Neural progenitor cell (in vitro differentiated cells): Measurements from ENCODE around the gene PSORS1C2. TPM values are rescaled to one million over a fixed set of nuclear protein-coding genes. Genes with fewer than 3 reads are reported as not detected.

ENCODE experiments used
- DNase-seq: peaks from one replicate; pipeline ENCODE4 v3.0.0-alpha.2; 2016; ENCODE audit warnings: low spot score
- H2AFZ ChIP-seq: fragments of 200-600 bp; sonication (generic); replicated peaks from 2 replicates; pipeline ENCODE4 v1.6.1; 2016; ENCODE audit warnings: antibody characterized with exemption
- H3F3A ChIP-seq: fragments of 200-600 bp; sonication (generic); 2 replicates; pipeline ENCODE4 v1.6.1; 2016; ENCODE audit warnings: antibody characterized with exemption, low read depth
- H3K27ac ChIP-seq: fragments of 200-600 bp; sonication (generic); 2 replicates; pipeline ENCODE4 v1.5.1; 2016; ENCODE audit warnings: mild to moderate bottlenecking
- H3K27me3 ChIP-seq: fragments of 200-600 bp; sonication (generic); 2 replicates; pipeline ENCODE4 v1.6.1; 2016; ENCODE audit warnings: mild to moderate bottlenecking, moderate library complexity
- H3K36me3 ChIP-seq: fragments of 200-600 bp; sonication (generic); 2 replicates; pipeline ENCODE4 v1.5.1; 2016
- H3K4me1 ChIP-seq: fragments of 200-600 bp; sonication (generic); 2 replicates; pipeline ENCODE4 v1.6.1; 2016; ENCODE audit warnings: mixed run types
- H3K4me2 ChIP-seq: fragments of 200-600 bp; sonication (generic); 2 replicates; pipeline ENCODE4 v1.6.1; 2016
- H3K4me3 ChIP-seq: fragments of 200-600 bp; sonication (generic); 2 replicates; pipeline ENCODE4 v1.5.1; 2016
- H3K79me2 ChIP-seq: fragments of 200-600 bp; sonication (generic); 2 replicates; pipeline ENCODE4 v1.6.1; 2016; ENCODE audit warnings: low read depth
- H3K9ac ChIP-seq: fragments of 200-600 bp; sonication (generic); 2 replicates; pipeline ENCODE4 v1.6.1; 2016
- H3K9me3 ChIP-seq: fragments of 200-600 bp; sonication (generic); 2 replicates; pipeline ENCODE4 v1.5.1; 2016; ENCODE audit warnings: low read depth
- H4K20me1 ChIP-seq: fragments of 200-600 bp; sonication (generic); 2 replicates; pipeline ENCODE4 v1.6.1; 2016; ENCODE audit warnings: low read depth
- H3K27ac Mint-ChIP-seq: 3 replicates; pipeline ENCODE4 v1.8.0; 2021; ENCODE audit warnings: mixed read lengths
- H3K27me3 Mint-ChIP-seq: 2 replicates; pipeline ENCODE4 v1.8.0; 2022; ENCODE audit warnings: low read depth, mild to moderate bottlenecking, inconsistent platforms, moderate library complexity, mixed read lengths; ENCODE audit not compliant: insufficient read depth
- H3K36me3 Mint-ChIP-seq: 3 replicates; pipeline ENCODE4 v1.8.0; 2021; ENCODE audit warnings: mixed read lengths
- H3K4me1 Mint-ChIP-seq: 3 replicates; pipeline ENCODE4 v1.8.0; 2021; ENCODE audit warnings: mixed read lengths
- H3K4me3 Mint-ChIP-seq: 3 replicates; pipeline ENCODE4 v1.8.0; 2021; ENCODE audit warnings: mild to moderate bottlenecking, moderate library complexity, mixed read lengths
- H3K9me3 Mint-ChIP-seq: 3 replicates; pipeline ENCODE4 v1.8.0; 2020; ENCODE audit warnings: mixed read lengths
- EZH2 ChIP-seq: fragments of 200-600 bp; sonication (generic); IDR thresholded peaks from 2 replicates; pipeline ENCODE4 v1.6.1; 2017; ENCODE audit warnings: antibody characterized with exemption, mild to moderate bottlenecking, moderate library complexity
- EZH2phosphoT487 ChIP-seq: fragments of 200-600 bp; sonication (generic); IDR thresholded peaks from 2 replicates; pipeline ENCODE4 v1.6.1; 2017; ENCODE audit warnings: antibody characterized with exemption
- total RNA-seq: library from RNA; depleted of rRNA; stranded (reverse); fragments of >200 nt; gene quantifications from 2 replicates; pipeline ENCODE4 v1.2.3, GENCODE V29; 2015; ENCODE audit warnings: low replicate concordance
- TF ChIP-seq, protein P1 (sequence below): fragments of 200-600 bp; sonication (generic); IDR thresholded peaks from 2 replicates; pipeline ENCODE4 v1.5.1; 2017; ENCODE audit warnings: antibody characterized with exemption, mild to moderate bottlenecking

The PSORS1C2 gene
- total RNA-seq, 1 donor from 2014 or later, result not detected

DNA sequence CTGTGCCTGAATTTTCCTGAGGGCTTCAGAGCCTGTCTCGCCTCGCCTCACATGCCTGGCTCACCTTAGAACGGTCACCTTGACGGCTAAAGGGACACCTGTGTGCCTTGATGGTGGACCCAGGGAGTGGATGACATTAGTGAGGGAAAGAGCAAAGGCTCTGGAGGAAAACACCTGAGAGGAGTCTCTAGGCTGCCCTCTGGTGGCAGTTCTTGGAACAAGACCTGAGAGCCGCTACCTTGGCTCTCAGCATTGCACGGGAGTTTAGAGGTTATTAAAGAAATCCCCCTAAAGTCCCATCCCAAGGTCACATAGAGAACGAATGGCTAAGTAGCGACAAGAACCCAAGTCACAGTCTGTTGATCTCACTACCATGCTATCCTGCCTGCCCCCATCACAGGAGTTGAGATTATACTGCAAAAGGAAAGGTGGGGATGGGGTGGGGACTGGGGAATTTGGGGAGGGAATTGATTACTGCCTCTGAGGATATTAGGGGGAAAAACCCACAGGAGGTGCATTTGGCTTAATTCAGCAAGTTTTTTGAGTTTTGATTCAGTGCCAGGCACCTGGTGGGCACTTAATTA lies 10.7 kb downstream of the PSORS1C2 start:
- Histone ChIP-seq H3K4me2 (no peak overlapping the region), H3K4me3 (no peak overlapping the region), H3K9ac (no peak overlapping the region), H3K4me1 (peaks cover 13% of the 10 kb centered on the region), H3K79me2 (no peaks in the 10 kb centered on the region), H4K20me1 (no peaks in the 10 kb centered on the region), H3K9me3 (no peaks in the 10 kb centered on the region), H3F3A (no peaks in the 10 kb centered on the region), H3K27ac (no peak overlapping the region), H3K36me3 (no peaks in the 10 kb centered on the region), H2AFZ (no peak overlapping the region), H3K27me3 (no peaks in the 10 kb centered on the region)
- H3K9me3 Mint-ChIP-seq, result no peaks in the 10 kb centered on the region
- H3K27ac Mint-ChIP-seq, result peak overlapping the region; percentile 78
- no peak for TF ChIP-seq EZH2
- TF ChIP-seq, protein P1, sequence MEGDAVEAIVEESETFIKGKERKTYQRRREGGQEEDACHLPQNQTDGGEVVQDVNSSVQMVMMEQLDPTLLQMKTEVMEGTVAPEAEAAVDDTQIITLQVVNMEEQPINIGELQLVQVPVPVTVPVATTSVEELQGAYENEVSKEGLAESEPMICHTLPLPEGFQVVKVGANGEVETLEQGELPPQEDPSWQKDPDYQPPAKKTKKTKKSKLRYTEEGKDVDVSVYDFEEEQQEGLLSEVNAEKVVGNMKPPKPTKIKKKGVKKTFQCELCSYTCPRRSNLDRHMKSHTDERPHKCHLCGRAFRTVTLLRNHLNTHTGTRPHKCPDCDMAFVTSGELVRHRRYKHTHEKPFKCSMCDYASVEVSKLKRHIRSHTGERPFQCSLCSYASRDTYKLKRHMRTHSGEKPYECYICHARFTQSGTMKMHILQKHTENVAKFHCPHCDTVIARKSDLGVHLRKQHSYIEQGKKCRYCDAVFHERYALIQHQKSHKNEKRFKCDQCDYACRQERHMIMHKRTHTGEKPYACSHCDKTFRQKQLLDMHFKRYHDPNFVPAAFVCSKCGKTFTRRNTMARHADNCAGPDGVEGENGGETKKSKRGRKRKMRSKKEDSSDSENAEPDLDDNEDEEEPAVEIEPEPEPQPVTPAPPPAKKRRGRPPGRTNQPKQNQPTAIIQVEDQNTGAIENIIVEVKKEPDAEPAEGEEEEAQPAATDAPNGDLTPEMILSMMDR, result peak; percentile 78
- peaks cover 9% of the 10 kb centered on the region for H3K27me3 Mint-ChIP-seq
- H3K4me3 Mint-ChIP-seq, result no peak overlapping the region
- no peaks in the 10 kb centered on the region for H3K36me3 Mint-ChIP-seq
- peak; percentile 80 for DNase-seq
- peaks cover 20% of the 10 kb centered on the region for H3K4me1 Mint-ChIP-seq

DNA sequence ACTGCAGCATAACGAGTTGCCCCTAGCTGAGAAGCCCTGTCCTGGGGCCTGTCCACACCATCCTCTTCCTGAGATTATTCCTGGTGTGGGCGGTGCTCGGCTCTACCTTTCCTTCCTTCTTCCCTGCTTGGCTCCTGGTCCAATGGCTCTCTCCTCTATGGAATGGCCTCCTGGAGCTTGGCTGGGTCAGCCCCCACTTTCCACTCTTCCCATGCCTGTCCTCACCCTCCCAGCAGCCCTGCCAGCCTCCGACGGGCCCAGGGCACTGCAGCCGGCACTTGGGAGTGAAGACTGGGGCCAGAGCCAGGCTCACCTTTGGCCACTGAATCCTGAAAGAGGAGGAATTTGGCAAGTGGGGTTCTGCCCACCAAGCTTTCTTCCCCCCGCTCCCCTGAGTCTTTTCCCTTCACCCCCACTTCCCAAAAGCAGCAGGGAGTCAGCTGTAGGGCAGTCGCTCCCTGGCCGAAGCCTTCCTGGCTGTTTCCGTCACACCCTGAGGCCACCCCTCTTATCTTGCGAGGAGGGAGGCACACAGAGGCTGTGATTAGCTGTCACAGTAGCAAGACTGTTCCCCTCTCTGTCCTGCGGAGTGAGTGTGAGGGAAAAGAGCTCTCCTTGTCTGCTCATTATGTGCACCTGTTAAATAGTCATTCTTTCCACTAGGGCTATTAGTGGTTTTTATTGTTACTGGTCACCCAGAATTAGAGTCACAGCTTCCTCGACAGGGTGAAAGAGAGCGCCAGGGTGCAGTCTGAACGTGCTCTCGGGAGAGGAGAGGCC lies 12.3 kb downstream of the PSORS1C2 start:
- Histone ChIP-seq H3K4me2 (no peak overlapping the region), H2AFZ (peak overlapping the region; percentile 50)

DNA sequence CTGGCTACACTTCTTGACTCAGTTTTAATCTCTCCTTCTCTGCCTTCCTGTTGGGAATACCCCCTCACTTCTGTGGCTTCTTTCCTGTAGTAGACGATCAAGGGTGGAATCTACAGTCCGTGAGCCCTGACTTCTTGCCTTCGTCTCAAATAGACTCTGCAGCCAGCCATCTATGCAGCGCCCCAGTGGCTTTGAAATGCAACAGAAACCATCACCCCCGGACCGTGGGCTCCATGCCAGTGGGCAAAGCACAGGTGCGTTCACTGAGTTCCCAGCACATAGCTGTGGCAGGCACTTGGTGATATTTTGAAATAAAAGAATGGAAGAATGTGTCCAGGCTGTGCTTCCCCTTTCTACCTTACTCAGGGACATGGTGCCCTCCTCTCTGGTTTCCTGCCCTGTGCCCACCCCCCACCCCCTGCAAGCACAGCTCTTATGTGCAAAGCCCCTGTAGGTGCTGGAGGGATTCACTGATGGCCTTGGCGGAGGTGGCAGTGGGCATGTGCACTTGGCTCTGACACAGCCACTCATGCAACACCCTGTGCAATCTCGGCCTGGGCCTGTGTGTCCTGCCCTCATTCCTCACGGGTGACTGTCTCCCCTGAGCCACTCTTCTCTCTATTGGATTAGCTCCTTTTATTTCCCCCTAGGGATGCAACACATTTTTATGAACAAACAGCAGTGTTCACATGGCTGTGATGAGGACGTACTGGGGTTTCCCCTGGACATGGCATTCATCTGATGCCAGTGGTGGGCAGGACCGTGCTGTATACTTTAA lies 13.1 kb downstream of the PSORS1C2 start:
- no peak overlapping the region for H3K27ac ChIP-seq
- H3K27me3 Mint-ChIP-seq, result peaks cover 9% of the 10 kb centered on the region
- H3K4me2 ChIP-seq, result no peak overlapping the region
- no peak for DNase-seq
- TF ChIP-seq EZH2 (no peak), EZH2phosphoT487 (no peak)
- TF ChIP-seq, protein P1, result no peak
- H3K9ac ChIP-seq, result no peak overlapping the region
- H3K27me3 ChIP-seq, result no peaks in the 10 kb centered on the region
- no peak overlapping the region for H3K4me3 ChIP-seq
- no peak overlapping the region for H2AFZ ChIP-seq
- no peak overlapping the region for H3K4me3 Mint-ChIP-seq
- no peaks in the 10 kb centered on the region for H3K79me2 ChIP-seq
- H3F3A ChIP-seq, result no peaks in the 10 kb centered on the region
- no peaks in the 10 kb centered on the region for H3K36me3 Mint-ChIP-seq
- H3K4me1 Mint-ChIP-seq, result peaks cover 20% of the 10 kb centered on the region
- no peaks in the 10 kb centered on the region for H3K36me3 ChIP-seq
- H4K20me1 ChIP-seq, result no peaks in the 10 kb centered on the region
- peak overlapping the region; percentile 38 for H3K27ac Mint-ChIP-seq
- H3K4me1 ChIP-seq, result peaks cover 13% of the 10 kb centered on the region
- H3K9me3 Mint-ChIP-seq, result no peaks in the 10 kb centered on the region
- H3K9me3 ChIP-seq, result no peaks in the 10 kb centered on the region

More for the DNA sequence above, 12.3 kb downstream of the PSORS1C2 start:
- Mint-ChIP-seq H3K27me3 (peaks cover 9% of the 10 kb centered on the region), H3K9me3 (no peaks in the 10 kb centered on the region), H3K36me3 (no peaks in the 10 kb centered on the region), H3K4me3 (no peak overlapping the region), H3K27ac (peak overlapping the region; percentile 88), H3K4me1 (peaks cover 20% of the 10 kb centered on the region)
- Histone ChIP-seq H3K9ac (no peak overlapping the region), H3K79me2 (no peaks in the 10 kb centered on the region), H4K20me1 (no peaks in the 10 kb centered on the region), H3K27ac (no peak overlapping the region), H3K4me1 (peaks cover 13% of the 10 kb centered on the region), H3K36me3 (no peaks in the 10 kb centered on the region), H3F3A (no peaks in the 10 kb centered on the region), H3K4me3 (no peak overlapping the region), H3K27me3 (no peaks in the 10 kb centered on the region), H3K9me3 (no peaks in the 10 kb centered on the region)
- TF ChIP-seq EZH2phosphoT487, result no peak
- TF ChIP-seq EZH2, result no peak
- TF ChIP-seq, protein P1, result no peak
- DNase-seq, result no peak
